ENCODE data around the gene TEX101. TPM values are rescaled to one million over a fixed set of nuclear protein-coding genes. Genes with fewer than 3 reads are reported as not detected.

The TEX101 gene
- total RNA-seq, 1 experiment from 2014 or later, result not detected

DNA sequence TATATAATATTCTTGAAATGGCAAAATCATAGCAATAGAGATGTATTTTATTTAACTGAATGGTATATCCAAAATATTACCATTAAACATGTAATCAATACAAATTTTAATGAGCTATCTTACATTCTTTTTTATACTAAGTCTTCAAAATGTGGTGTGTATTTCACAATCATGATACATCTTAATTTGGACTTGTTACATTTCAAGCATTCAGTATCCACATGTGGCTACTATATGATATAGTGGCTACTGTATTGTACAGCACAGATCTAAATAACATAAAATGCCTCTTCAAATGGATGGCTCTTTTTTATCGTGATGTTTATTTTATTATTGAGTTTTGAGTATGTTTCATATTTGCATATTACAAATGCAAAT is 8.0 kb downstream of the TEX101 start:
- Histone ChIP-seq H4K5ac (ENCODE audit: insufficient read length, low read depth, low read length) (no peak overlapping the region), H3T11ph (ENCODE audit: low read length) (no peak overlapping the region), H3K79me1 (ENCODE audit: insufficient read depth, low read depth, low read length, poor library complexity, severe bottlenecking) (no peaks in the 10 kb centered on the region), H3K27me3 (ENCODE audit: insufficient read depth, low read length) (no peaks in the 10 kb centered on the region), H3K4ac (ENCODE audit: low read depth, low read length) (no peak overlapping the region), H4K8ac (replicated peaks; ENCODE audit: insufficient read length, low read depth, low read length) (no peak overlapping the region), H3K23me2 (ENCODE audit: insufficient read length, low read depth, low read length, poor library complexity, severe bottlenecking) (no peaks in the 10 kb centered on the region), H3K18ac (ENCODE audit: insufficient read length, low read depth, low read length) (no peak overlapping the region), H3K4me2 (ENCODE audit: insufficient read depth, insufficient read length, low read length) (no peak overlapping the region), H3K14ac (ENCODE audit: insufficient read depth, low read length) (no peak overlapping the region), H4K20me1 (ENCODE audit: control insufficient read depth, insufficient read depth, insufficient read length) (no peaks in the 10 kb centered on the region), H3K23ac (ENCODE audit: insufficient read length, low read depth, low read length) (no peak overlapping the region), H2BK12ac (ENCODE audit: insufficient read length, low read depth, low read length) (no peak overlapping the region), H4K91ac (ENCODE audit: insufficient read length, low read depth, low read length) (no peak overlapping the region), H3K79me2 (ENCODE audit: insufficient read depth, low read length) (no peaks in the 10 kb centered on the region), H2BK5ac (ENCODE audit: insufficient read length, low read length) (no peak overlapping the region), H3K56ac (ENCODE audit: insufficient read length, low read depth, low read length) (no peak overlapping the region), H3K9ac (ENCODE audit: extremely low read depth, insufficient read length, low read length) (no peak overlapping the region), H2BK15ac (ENCODE audit: low read depth, low read length) (no peak overlapping the region), H2AFZ (ENCODE audit: low read length) (no peak overlapping the region), H2BK20ac (ENCODE audit: low read depth, low read length, poor library complexity, severe bottlenecking) (no peak overlapping the region), H2AK5ac (ENCODE audit: insufficient read length, low read length) (no peak overlapping the region), H2BK120ac (ENCODE audit: low read depth, low read length, poor library complexity, severe bottlenecking) (no peak overlapping the region), H3K4me1 (ENCODE audit: insufficient read depth, low read length) (no peaks in the 10 kb centered on the region; the same call in 1 of the 2 replicates), H3K27ac (ENCODE audit: insufficient read length, low read depth, low read length) (no peak overlapping the region), H3K9me3 (ENCODE audit: control insufficient read depth, low read depth, low read length) (no peaks in the 10 kb centered on the region)
- H3K4me1 Mint-ChIP-seq, result peaks cover 10 to 23% of the 10 kb centered on the region in 2 experiments; a peak in 3 of 4 replicates
- peaks cover 0 to 11% (median 0%) of the 10 kb centered on the region in 3 experiments; a peak in 2 of 7 replicates for H3K36me3 Mint-ChIP-seq (ENCODE audit: insufficient read depth in 1 of 3, low read depth in 3 of 3)
- WGBS (ENCODE audit: extremely low coverage, insufficient read length, low lambda C conversion rate), result no CpG with 5 or more reads among the region's 1 CpG
- TF ChIP-seq, protein P1, sequence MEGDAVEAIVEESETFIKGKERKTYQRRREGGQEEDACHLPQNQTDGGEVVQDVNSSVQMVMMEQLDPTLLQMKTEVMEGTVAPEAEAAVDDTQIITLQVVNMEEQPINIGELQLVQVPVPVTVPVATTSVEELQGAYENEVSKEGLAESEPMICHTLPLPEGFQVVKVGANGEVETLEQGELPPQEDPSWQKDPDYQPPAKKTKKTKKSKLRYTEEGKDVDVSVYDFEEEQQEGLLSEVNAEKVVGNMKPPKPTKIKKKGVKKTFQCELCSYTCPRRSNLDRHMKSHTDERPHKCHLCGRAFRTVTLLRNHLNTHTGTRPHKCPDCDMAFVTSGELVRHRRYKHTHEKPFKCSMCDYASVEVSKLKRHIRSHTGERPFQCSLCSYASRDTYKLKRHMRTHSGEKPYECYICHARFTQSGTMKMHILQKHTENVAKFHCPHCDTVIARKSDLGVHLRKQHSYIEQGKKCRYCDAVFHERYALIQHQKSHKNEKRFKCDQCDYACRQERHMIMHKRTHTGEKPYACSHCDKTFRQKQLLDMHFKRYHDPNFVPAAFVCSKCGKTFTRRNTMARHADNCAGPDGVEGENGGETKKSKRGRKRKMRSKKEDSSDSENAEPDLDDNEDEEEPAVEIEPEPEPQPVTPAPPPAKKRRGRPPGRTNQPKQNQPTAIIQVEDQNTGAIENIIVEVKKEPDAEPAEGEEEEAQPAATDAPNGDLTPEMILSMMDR (conservative IDR thresholded peaks at IDR 0.05), result no peak
- DNase-seq, result no peak
- peaks cover 2% of the 10 kb centered on the region; the same call in 1 of the 2 replicates for H3K27me3 Mint-ChIP-seq (ENCODE audit: low read depth)
- no peak overlapping the region for H3K27ac Mint-ChIP-seq
- H3K9me3 Mint-ChIP-seq, result peaks cover 12 to 47% of the 10 kb centered on the region in 2 experiments
- no peak overlapping the region for H3K4me3 Mint-ChIP-seq

Measured in H9 (cell line).